Measurements from ENCODE around the gene NUCB2.

Gene NUCB2

DNA sequence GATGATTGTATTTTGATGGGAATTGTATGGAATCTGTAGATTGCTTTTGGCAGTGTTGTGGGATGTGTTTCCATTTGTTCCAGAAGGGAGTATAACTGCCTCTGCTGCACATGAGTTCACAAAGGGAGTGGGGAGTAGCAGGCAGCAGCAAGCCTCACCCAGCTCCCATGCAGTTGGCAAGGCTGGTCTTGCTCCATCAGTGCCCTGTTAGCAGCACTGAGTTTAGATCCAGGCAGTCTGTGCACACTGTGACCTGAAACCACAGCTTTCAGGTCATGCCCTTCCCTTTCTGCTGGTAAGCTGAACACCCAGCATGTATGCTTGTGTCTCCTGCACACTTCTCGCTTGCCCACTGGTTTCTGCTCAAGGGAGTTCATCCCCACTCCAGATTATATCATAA, 3.7 kb upstream of the NUCB2 start:
- no peak for DNase-seq

GRCh38 chr11:17273211-17273610, 3.3 kb upstream of the NUCB2 start:
- no peak for DNase-seq

GRCh38 chr11:17273668-17274282, 2.8 kb upstream of the NUCB2 start:
- no peak for DNase-seq

GRCh38 chr11:17275400-17276235, 921 bp upstream of the NUCB2 start:
- DNase-seq = no peak

- DNase-seq = peak; percentile 27
Observed at GRCh38 chr11:17277024-17277584, 565 bp downstream of the NUCB2 start.

DNA sequence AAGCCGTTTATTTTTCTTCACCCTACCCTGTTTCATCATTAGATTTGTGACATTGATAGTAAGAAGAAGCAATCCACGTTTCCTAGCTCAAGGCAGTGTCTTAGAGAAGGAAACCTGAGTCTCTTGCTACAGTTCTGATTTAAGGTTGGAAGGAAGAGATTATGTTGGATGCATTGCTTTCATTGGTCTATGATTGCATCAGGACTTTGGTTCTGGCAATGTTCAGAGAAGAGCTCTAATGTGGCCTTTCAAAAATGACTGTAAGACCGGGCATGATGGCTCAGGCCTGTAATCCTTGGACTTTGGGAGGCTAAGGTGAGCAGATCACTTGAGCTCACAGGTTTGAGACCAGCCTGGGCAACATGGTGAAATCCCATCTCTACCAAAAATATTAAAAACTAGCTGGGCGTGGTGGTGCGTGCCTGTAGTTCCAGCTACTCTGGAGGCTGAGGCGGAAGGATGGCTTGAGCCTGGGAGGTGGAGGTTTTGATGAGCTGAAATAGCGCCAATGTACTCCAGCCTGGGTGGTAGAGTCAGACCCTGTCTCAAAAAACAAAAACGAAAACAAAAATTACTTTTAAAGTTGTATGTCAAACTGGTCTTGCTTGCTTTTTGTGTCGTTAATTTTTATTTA, 4.1 kb downstream of the NUCB2 start:
- DNase-seq = no peak

GRCh38 chr11:17286332-17286731, 9.8 kb downstream of the NUCB2 start:
- DNase-seq = no peak

DNA sequence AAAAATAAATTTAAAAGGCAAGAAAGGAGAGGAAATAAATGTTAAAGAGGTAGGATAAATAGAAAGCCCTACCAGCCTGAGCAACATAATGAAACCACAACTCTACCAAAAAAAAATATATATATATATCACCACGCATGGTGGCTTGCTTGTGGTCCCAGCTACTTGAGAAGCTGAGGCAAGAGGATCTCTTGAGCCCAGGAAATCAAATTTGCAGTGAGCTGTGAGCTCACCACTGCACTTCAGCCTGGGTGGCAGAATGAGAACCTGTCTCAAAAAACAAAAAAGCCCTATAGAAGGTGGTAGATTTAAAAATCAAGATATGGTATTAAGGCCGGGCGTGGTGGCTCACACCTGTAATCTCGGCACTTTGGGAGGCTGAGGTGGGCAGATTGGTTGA, 10.5 kb downstream of the NUCB2 start:
- DNase-seq = no peak

DNA sequence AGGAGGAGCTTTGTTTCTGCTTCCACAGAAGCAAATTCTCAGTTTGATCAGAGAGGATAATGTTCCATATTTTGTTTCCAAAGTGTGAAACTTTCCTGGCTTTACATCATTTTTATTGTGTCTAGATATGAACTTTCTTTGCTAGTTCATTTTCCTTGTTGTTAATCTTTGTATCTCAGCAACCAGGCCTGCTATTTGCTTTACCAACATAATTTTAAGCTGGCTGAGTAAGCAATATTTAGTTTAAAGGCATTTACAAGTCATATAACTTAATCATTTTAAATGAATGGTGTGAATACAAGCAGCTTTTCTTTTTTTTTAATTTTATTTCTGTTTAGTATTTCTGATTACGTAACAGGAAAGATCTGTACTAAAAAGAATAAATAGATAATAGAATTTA, 15.2 kb downstream of the NUCB2 start:
- DNase-seq = no peak

DNA sequence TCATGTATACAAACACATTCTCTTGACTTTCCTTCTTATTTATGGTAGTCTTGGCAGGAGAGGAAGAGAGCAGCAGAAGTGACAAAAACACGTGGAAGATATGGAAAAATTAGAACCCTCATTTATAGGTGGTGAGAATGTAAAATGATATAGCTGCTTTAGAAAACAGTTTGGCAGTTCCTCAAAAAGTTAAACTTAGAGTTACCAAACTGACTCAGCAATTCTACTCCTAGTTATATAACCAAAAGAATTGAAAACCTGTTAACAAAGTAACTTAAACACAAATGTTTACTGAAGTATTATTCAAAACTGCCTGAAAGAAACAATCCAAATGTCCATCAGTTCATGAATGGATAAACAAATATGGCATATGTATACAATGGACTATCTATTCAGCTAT, 16.8 kb downstream of the NUCB2 start:
- no peak for DNase-seq

DNA sequence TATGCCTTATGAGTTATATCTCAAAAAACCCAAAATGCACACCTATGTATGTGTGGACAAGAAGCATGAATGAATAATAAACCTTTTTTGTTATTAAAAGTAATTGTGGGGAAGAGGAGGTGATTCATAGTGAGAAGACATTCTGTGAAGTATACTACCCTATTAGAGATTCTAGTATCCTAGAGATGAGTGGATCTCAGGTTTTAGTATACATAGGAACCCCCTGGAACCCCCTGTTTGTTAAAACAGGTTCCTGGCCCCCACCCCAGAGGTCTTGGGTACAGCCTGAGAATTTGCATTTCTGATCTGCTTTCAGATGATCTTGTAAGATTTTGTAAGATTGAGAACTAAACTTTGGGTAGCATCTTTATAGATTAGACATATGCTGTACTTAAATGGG, 17.5 kb downstream of the NUCB2 start:
- no peak for DNase-seq

DNA sequence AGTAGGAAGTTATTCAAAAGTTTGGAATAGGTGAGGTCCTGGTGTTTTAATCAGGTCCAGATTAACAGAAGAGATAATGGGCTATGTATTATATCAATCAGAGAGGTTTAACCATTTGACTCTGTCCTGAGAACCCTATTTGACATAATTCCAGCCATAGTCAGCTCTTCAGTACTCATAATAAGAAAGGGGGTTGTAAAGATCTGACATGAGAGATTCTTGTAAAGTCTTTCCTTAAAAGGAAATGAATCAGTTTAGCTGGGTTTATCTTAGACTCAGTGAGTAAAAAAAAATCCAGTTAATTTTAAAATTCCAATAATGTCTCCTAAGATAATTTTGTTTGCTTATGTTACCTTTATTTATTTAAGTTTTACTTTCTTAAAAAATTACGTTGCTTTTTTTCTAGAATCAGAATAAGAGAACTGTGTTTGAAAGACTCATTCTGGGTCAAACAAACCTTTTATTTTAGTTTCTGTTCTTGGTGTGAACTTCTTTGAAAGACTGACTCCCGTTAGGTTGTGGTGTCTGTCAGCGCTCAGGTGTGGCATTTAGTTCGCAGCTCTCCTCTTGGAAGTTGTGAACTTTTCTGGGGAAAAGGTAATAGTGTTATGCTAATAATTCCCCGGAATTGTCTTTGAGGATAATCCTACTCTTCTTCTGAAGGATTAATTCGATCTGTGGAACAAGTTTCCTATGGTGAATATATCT, 20.5 kb downstream of the NUCB2 start:
- no peak for DNase-seq

- no peak for DNase-seq
Observed at GRCh38 chr11:17298302-17298701, 21.8 kb downstream of the NUCB2 start.

DNA sequence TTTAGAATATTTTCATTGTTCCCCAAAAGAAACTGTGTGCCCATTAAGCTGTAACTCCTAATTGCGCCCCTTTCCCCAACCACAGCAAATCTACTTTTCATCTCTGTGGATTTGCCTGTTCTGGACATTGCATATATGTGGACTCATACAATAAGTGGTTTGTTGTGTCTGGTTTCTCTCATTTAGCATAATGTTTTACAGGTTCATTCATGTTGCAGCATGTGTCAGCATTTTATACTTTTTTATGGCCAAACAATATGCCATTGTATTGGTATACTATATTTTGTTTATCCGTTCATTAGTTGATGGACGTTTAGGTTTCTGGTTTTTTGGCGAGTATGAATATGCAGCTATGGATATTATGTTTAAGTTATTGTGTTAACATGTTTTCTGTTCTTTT, 23.8 kb downstream of the NUCB2 start:
- no peak for DNase-seq

DNA sequence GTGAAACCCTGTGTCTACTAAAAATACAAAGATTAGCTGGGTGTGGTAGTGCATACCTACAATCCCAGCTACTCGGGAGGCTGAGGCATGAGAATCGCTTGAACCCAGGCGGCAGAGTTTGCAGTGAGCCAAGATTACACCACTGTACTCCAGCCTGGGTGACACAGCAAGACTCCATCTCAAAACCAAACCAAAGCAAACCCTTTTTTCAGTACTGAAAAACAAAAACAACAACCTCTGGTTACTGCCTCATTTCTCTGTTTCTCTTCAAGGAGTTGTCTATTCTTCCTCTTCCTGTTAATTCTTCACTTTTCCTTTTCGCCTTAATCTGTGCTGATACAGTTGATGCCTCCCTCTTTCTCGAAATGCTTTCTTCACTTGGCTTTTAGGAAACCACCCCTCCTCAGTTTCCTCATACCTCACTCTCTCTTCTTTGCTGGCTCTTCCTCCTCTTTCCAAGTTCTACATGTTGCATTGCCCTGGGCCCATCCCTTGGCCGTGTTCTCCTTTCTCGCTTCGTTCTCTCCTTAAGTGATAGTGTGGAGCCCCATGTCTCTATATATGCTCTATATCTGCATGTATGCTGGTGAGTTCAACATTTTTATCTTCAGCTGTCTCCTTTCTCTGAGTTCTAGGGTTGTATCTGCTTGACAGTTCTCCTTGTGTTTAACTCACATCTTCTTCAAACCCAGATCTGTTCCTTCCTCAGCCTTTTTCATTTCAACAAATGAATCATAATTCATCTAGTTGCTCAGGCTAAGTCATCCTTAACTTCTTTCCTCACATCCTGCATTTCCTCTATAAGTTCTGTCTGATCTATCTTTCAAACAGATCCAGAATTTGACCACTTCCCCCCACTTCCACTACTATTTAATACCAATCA, 37.1 kb downstream of the NUCB2 start:
- DNase-seq = no peak

DNA sequence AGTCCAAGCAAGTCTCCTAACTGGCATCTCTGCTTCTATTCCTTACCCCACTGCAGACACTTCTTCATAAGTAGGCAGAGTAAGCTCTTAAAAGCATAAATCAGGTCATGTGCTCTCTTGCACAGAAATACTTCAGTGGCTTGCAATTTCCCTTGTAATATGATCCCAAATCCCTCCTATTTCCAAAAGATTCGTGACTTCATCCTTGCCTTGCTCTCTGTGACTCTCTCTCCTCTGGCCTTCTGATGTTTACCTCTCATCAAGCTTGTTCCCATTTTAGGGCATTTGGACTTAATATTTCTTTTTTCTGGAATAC, 37.7 kb downstream of the NUCB2 start:
- no peak for DNase-seq

DNA sequence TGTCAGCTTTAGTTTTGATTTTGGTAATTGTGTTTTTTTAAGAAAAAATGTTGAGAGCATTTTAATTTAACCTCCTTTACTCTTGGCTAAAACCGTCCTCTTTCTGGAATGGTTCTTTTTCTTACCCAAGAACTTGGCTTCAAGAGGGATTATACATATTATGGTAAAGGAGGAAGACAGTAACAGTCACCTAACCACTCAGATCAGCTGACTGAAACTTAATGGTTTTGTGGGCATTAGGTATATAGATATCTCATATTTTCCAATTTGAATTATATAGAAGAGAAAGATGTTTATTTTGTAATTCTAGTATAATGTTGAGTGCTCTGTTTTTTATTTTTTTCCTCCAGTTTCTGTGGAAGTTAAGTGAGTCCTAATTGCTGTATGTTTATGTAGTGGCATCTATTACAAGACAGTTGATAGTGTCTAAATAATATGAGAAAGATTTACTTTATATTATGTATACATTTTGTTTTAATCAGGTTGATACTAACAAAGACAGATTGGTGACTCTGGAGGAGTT, 38.4 kb downstream of the NUCB2 start:
- DNase-seq = no peak

GRCh38 chr11:17328871-17329494, 52.4 kb downstream of the NUCB2 start:
- no peak for DNase-seq

DNA sequence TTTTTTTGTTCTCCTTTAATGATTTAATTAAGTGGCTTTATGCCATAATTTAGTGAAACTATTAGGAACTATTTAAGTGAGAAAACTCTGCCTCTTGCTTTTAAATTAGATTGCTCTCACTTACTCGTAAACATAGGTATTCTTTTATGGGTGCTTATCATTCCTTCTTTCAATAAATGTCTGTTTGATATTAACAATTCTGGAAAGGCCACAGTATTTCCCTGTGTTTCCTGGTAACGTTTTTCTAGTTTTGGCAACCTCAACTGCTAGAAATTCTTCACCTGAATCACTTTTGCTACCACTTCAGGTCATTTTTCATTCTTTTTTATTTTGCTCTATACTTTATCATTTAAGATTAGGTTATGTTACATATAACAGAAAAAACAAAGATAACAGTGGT, 55.1 kb downstream of the NUCB2 start:
- no peak for DNase-seq

DNA sequence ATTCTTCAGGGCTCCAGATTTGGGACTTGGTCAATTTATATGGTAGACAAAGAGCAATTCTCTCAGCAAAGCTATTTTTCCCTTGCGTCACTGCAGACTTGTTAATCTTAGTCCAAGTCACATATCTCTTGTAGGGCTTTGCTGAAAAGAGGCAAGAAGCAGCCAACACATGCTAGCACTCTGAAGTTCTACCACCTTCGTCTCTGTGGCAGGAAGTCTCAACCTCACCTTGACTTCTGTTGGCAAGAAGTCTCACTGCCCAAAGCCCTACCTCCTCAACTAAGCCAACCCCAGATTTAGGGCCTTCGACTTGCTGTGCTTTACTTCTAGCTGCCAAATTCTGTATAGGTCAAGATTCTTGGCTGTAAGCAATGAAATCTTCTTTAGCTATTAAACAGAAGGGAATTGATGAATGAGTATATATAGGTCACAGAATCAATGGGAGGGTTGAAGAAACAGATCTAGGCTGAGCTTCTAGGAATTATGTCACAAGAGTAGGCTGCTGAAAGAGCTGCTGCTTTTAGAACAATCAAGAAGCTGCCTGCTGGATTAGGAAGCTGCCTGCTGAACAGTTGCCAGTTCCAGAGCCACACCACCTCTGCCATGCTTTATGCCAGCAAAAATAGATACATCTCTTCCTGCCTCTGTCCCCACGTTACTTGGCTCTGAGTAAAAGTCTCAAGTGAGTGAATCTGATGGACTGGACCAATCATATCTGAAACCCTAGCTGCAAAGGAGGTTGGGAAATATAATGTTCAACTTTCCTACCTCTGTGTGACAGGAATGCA, 57.5 kb downstream of the NUCB2 start:
- DNase-seq = no peak

DNA sequence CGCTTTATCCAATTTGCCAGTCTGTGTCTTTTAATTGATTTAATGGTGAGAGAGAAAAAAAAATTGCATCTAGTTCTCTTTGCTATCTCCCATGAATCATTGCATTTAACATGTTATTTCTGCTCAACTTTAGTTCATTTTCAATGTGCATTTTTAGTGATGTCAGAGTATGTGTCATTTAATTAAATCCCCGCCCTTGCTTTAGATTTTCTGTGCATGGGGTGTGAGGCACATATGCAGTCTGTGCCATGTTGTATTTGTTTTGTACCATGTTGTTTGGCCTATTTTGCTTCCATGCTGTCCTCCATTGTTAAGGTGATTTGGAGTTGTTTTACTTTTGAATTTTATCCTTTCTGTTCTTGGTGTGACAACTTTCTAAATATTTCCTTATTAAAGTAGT, 66.7 kb downstream of the NUCB2 start:
- DNase-seq = no peak
